HFFc6 (cell line): ENCODE data around the gene PLD1. TPM values are rescaled to one million over a fixed set of nuclear protein-coding genes. Genes with fewer than 3 reads are reported as not detected.

Experiments used
- DNase-seq: peaks from one replicate; pipeline ENCODE4 v3.0.0-alpha.2; 2018
- H3K27ac Mint-ChIP-seq: 2 replicates; pipeline ENCODE4 v1.8.0; 2020; ENCODE audit warnings: mild to moderate bottlenecking, mixed read lengths
- H3K27me3 Mint-ChIP-seq: 2 replicates; pipeline ENCODE4 v1.8.0; 2021; ENCODE audit warnings: mild to moderate bottlenecking, moderate library complexity, mixed read lengths; ENCODE audit not compliant: insufficient read depth
- H3K36me3 Mint-ChIP-seq: 2 replicates; pipeline ENCODE4 v1.8.0; 2021; ENCODE audit warnings: low read depth, mixed read lengths
- H3K4me1 Mint-ChIP-seq: 2 replicates; pipeline ENCODE4 v1.8.0; 2020; ENCODE audit warnings: low read depth, mixed read lengths
- H3K4me3 Mint-ChIP-seq: 2 replicates; pipeline ENCODE4 v1.8.0; 2020; ENCODE audit warnings: mild to moderate bottlenecking, moderate library complexity, mixed read lengths
- H3K9me3 Mint-ChIP-seq: 2 replicates; pipeline ENCODE4 v1.8.0; 2020; ENCODE audit warnings: mild to moderate bottlenecking, mixed read lengths
- CTCF ChIP-seq: fragments of 200-600 bp; sonication (generic); IDR thresholded peaks from 2 replicates; pipeline ENCODE4 v1.5.0; 2021; ENCODE audit warnings: antibody characterized with exemption, mild to moderate bottlenecking
- total RNA-seq, 6 experiments: library from RNA; stranded (reverse); fragmentation: NEBNext Ultra II Directional; extraction: Animal tissue kit (Norgen Biotek cat#: 25700); gene quantifications; 2 replicates in 1 of 6; 3 replicates in 5 of 6; pipeline ENCODE4 v1.2.3, GENCODE V29; 2021

PLD1 gene
- total RNA-seq, 6 experiments from 2014 or later = 4.1 to 6.0 (median 5.3) TPM

- H3K9me3 Mint-ChIP-seq = no peaks in the 10 kb centered on the region
- no peak overlapping the region for H3K27ac Mint-ChIP-seq
- no peaks in the 10 kb centered on the region for H3K4me1 Mint-ChIP-seq
- peaks cover 4% of the 10 kb centered on the region; the same call in 1 of the 2 replicates for H3K36me3 Mint-ChIP-seq
- H3K27me3 Mint-ChIP-seq = no peaks in the 10 kb centered on the region; the same call in none of the 2 replicates
- DNase-seq = no peak
- no peak for TF ChIP-seq CTCF
- H3K4me3 Mint-ChIP-seq = no peak overlapping the region
These were observed 133.6 kb downstream of the PLD1 start for GRCh38 chr3:171676601-171677175.

GRCh38 chr3:171673951-171674350 lies 136.3 kb downstream of the PLD1 start:
- no peak overlapping the region for H3K27ac Mint-ChIP-seq
- no peak for DNase-seq
- H3K27me3 Mint-ChIP-seq = no peaks in the 10 kb centered on the region; the same call in none of the 2 replicates
- H3K9me3 Mint-ChIP-seq = no peaks in the 10 kb centered on the region
- H3K4me1 Mint-ChIP-seq = no peaks in the 10 kb centered on the region
- no peak for TF ChIP-seq CTCF
- H3K4me3 Mint-ChIP-seq = no peak overlapping the region
- peaks cover 4% of the 10 kb centered on the region; the same call in 1 of the 2 replicates for H3K36me3 Mint-ChIP-seq

GRCh38 chr3:171672538-171672937 lies 137.7 kb downstream of the PLD1 start:
- H3K27ac Mint-ChIP-seq = no peak overlapping the region
- no peak overlapping the region for H3K4me3 Mint-ChIP-seq
- H3K36me3 Mint-ChIP-seq = peaks cover 4% of the 10 kb centered on the region; the same call in 1 of the 2 replicates
- H3K4me1 Mint-ChIP-seq = no peaks in the 10 kb centered on the region
- no peaks in the 10 kb centered on the region for H3K9me3 Mint-ChIP-seq
- no peak for TF ChIP-seq CTCF
- no peak for DNase-seq
- no peaks in the 10 kb centered on the region; the same call in 1 of the 2 replicates for H3K27me3 Mint-ChIP-seq

GRCh38 chr3:171672124-171672523 lies 138.2 kb downstream of the PLD1 start:
- H3K27me3 Mint-ChIP-seq = no peaks in the 10 kb centered on the region; the same call in 1 of the 2 replicates
- H3K4me3 Mint-ChIP-seq = no peak overlapping the region
- H3K36me3 Mint-ChIP-seq = peaks cover 4% of the 10 kb centered on the region; the same call in 1 of the 2 replicates
- H3K9me3 Mint-ChIP-seq = no peaks in the 10 kb centered on the region
- no peak for DNase-seq
- no peaks in the 10 kb centered on the region for H3K4me1 Mint-ChIP-seq
- H3K27ac Mint-ChIP-seq = no peak overlapping the region
- TF ChIP-seq CTCF = no peak

GRCh38 chr3:171671709-171672108 lies 138.6 kb downstream of the PLD1 start:
- H3K27ac Mint-ChIP-seq = no peak overlapping the region
- no peaks in the 10 kb centered on the region; the same call in 1 of the 2 replicates for H3K27me3 Mint-ChIP-seq
- no peaks in the 10 kb centered on the region for H3K4me1 Mint-ChIP-seq
- no peaks in the 10 kb centered on the region for H3K9me3 Mint-ChIP-seq
- no peak for TF ChIP-seq CTCF
- no peak for DNase-seq
- no peak overlapping the region for H3K4me3 Mint-ChIP-seq
- H3K36me3 Mint-ChIP-seq = peaks cover 4% of the 10 kb centered on the region; the same call in 1 of the 2 replicates
